ENCODE measurements around the gene SLC5A12. TPM values are rescaled to one million over a fixed set of nuclear protein-coding genes. Genes with fewer than 3 reads are reported as not detected.

The SLC5A12 gene
- total RNA-seq, 1 donor from 2014 or later, result 0.18 TPM

GRCh38 chr11:26730414-26731083, 8.7 kb upstream of the SLC5A12 start:
- ATAC-seq (no peak), DNase-seq (ENCODE audit: low spot score) (no peak)
- intact Hi-C loops (cut with DNase I), result loop anchor here (10.0 kb wide), 1 partner anchor 236 kb away; no protein-coding TSS in a partner anchor

- intact Hi-C loops (cut with DNase I), result no loop called here
- DNase-seq (ENCODE audit: low spot score) (no peak), ATAC-seq (no peak)
Measured at GRCh38 chr11:26729284-26729683, 7.4 kb upstream of the SLC5A12 start.

- intact Hi-C loops (cut with DNase I), result no loop called here
- ATAC-seq (no peak), DNase-seq (ENCODE audit: low spot score) (no peak)
Measured at GRCh38 chr11:26726960-26727359, 5.1 kb upstream of the SLC5A12 start.

- DNase-seq (ENCODE audit: low spot score), result no peak
- no peak for ATAC-seq
- intact Hi-C loops (cut with DNase I), result loop anchor here (5.0 kb wide), 1 partner anchor 92 kb away; no protein-coding TSS in a partner anchor
Measured at GRCh38 chr11:26719998-26720397, 1.9 kb downstream of the SLC5A12 start.

- DNase-seq (ENCODE audit: low spot score) (no peak), ATAC-seq (no peak)
- intact Hi-C loops (cut with DNase I), result loop anchor here (5.0 kb wide), 1 partner anchor 93 kb away; no protein-coding TSS in a partner anchor
Measured at GRCh38 chr11:26719289-26719973, 2.4 kb downstream of the SLC5A12 start.

- intact Hi-C loops (cut with DNase I), result loop anchor here (5.0 kb wide), 1 partner anchor 95 kb away; no protein-coding TSS in a partner anchor
Measured at GRCh38 chr11:26717771-26718170, 4.1 kb downstream of the SLC5A12 start.

GRCh38 chr11:26715133-26715532, 6.7 kb downstream of the SLC5A12 start:
- intact Hi-C loops (cut with DNase I), result loop anchor here (5.0 kb wide), 1 partner anchor 97 kb away; no protein-coding TSS in a partner anchor
- DNase-seq (ENCODE audit: low spot score), result no peak
- ATAC-seq, result no peak

More at GRCh38 chr11:26717771-26718170, 4.1 kb downstream of the SLC5A12 start:
- DNase-seq (ENCODE audit: low spot score), result no peak
- ATAC-seq, result no peak

GRCh38 chr11:26712497-26712896, 9.4 kb downstream of the SLC5A12 start:
- intact Hi-C loops (cut with DNase I), result no loop called here
- no peak for DNase-seq (ENCODE audit: low spot score)
- no peak for ATAC-seq

GRCh38 chr11:26710489-26710888, 11.4 kb downstream of the SLC5A12 start:
- intact Hi-C loops (cut with DNase I), result no loop called here

GRCh38 chr11:26708736-26709456, 13.0 kb downstream of the SLC5A12 start:
- no peak for ATAC-seq
- DNase-seq (ENCODE audit: low spot score), result no peak
- intact Hi-C loops (cut with DNase I), result no loop called here

More at GRCh38 chr11:26710489-26710888, 11.4 kb downstream of the SLC5A12 start:
- no peak for DNase-seq (ENCODE audit: low spot score)
- no peak for ATAC-seq

GRCh38 chr11:26706181-26706580, 15.7 kb downstream of the SLC5A12 start:
- intact Hi-C loops (cut with DNase I), result no loop called here
- ATAC-seq, result no peak
- no peak for DNase-seq (ENCODE audit: low spot score)

- ATAC-seq (no peak), DNase-seq (ENCODE audit: low spot score) (no peak)
- intact Hi-C loops (cut with DNase I), result no loop called here
Measured at GRCh38 chr11:26704249-26704648, 17.6 kb downstream of the SLC5A12 start.

GRCh38 chr11:26703411-26704191, 18.3 kb downstream of the SLC5A12 start:
- intact Hi-C loops (cut with DNase I), result no loop called here
- DNase-seq (ENCODE audit: low spot score) (no peak), ATAC-seq (no peak)

GRCh38 chr11:26702406-26702805, 19.5 kb downstream of the SLC5A12 start:
- DNase-seq (ENCODE audit: low spot score), result no peak
- no peak for ATAC-seq
- intact Hi-C loops (cut with DNase I), result no loop called here

GRCh38 chr11:26700574-26701235, 21.2 kb downstream of the SLC5A12 start:
- intact Hi-C loops (cut with DNase I), result no loop called here
- no peak for DNase-seq (ENCODE audit: low spot score)
- no peak for ATAC-seq

- intact Hi-C loops (cut with DNase I), result no loop called here
- no peak for ATAC-seq
- DNase-seq (ENCODE audit: low spot score), result no peak
Measured at GRCh38 chr11:26698224-26698623, 23.6 kb downstream of the SLC5A12 start.

GRCh38 chr11:26696330-26696729, 25.5 kb downstream of the SLC5A12 start:
- no peak for ATAC-seq
- intact Hi-C loops (cut with DNase I), result no loop called here
- no peak for DNase-seq (ENCODE audit: low spot score)

- no peak for ATAC-seq
- intact Hi-C loops (cut with DNase I), result no loop called here
- no peak for DNase-seq (ENCODE audit: low spot score)
Measured at GRCh38 chr11:26688701-26689100, 33.2 kb downstream of the SLC5A12 start.
